Hepatocyte (in vitro differentiated cells): ENCODE data around the gene UQCC5.

Source experiments
- EZH2phosphoT487 ChIP-seq: fragments of 200-600 bp; sonication (generic); IDR thresholded peaks from one replicate; pipeline ENCODE4 v1.6.1; 2018; ENCODE audit warnings: antibody characterized with exemption, mild to moderate bottlenecking, low read depth, moderate library complexity; ENCODE audit not compliant: unreplicated experiment, severe bottlenecking
- TF ChIP-seq, protein P1 (sequence below): fragments of 200-600 bp; sonication (generic); IDR thresholded peaks from 2 replicates; pipeline ENCODE4 v1.5.1; 2016; ENCODE audit warnings: antibody characterized with exemption, mild to moderate bottlenecking; ENCODE audit not compliant: poor library complexity

DNA sequence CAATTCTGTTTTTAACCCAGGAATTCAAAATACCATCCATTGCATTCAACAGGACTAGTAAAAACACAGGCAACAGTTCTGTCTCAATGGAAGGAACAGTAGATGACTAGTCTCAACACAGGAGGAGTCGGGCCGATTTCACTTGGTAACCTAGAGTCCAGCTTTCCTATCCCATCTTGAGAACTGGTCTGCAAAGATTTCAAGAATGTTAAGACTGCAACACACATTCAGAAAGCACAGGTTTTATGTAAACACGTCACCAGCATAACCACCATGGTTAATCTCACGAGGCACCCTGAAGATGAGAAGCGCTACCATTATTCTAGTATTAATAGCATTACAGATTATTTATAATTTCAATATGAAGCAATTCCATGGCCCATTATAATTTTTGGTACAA, 22.0 kb downstream of the UQCC5 start:
- TF ChIP-seq, protein P1, sequence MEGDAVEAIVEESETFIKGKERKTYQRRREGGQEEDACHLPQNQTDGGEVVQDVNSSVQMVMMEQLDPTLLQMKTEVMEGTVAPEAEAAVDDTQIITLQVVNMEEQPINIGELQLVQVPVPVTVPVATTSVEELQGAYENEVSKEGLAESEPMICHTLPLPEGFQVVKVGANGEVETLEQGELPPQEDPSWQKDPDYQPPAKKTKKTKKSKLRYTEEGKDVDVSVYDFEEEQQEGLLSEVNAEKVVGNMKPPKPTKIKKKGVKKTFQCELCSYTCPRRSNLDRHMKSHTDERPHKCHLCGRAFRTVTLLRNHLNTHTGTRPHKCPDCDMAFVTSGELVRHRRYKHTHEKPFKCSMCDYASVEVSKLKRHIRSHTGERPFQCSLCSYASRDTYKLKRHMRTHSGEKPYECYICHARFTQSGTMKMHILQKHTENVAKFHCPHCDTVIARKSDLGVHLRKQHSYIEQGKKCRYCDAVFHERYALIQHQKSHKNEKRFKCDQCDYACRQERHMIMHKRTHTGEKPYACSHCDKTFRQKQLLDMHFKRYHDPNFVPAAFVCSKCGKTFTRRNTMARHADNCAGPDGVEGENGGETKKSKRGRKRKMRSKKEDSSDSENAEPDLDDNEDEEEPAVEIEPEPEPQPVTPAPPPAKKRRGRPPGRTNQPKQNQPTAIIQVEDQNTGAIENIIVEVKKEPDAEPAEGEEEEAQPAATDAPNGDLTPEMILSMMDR: no peak
- no peak for TF ChIP-seq EZH2phosphoT487
